ACC112 (cell line): Measurements from ENCODE around the gene CYP26B1.
"Not testable (repeated sequence)": the region's sequence is repeated elsewhere in the genome, so short reads cannot be mapped to it uniquely, and the experiment has no call there.

Experiments used
- H2AFZ ChIP-seq: fragments of 200-600 bp; sonication (generic); one replicate; pipeline ENCODE4 v1.6.0; 2017; ENCODE audit warnings: antibody characterized with exemption, low read length; ENCODE audit not compliant: unreplicated experiment
- H3K27ac ChIP-seq: fragments of 200-600 bp; sonication (generic); 2 replicates; pipeline ENCODE4 v1.5.1; 2014; ENCODE audit warnings: low read depth, mild to moderate bottlenecking, antibody characterized with exemption, low read length, moderate library complexity
- H3K27me3 ChIP-seq: fragments of 200-600 bp; sonication (generic); 2 replicates; pipeline ENCODE4 v1.6.1; 2014; ENCODE audit warnings: mild to moderate bottlenecking, antibody characterized with exemption, low read length, moderate library complexity, mixed read lengths; ENCODE audit not compliant: insufficient read depth
- H3K36me3 ChIP-seq: fragments of 200-600 bp; sonication (generic); 2 replicates; pipeline ENCODE4 v1.6.1; 2016; ENCODE audit warnings: mild to moderate bottlenecking, antibody characterized with exemption, low read length, moderate library complexity, mixed read lengths; ENCODE audit not compliant: insufficient read depth
- H3K4me1 ChIP-seq: fragments of 200-600 bp; sonication (generic); one replicate; pipeline ENCODE4 v1.6.1; 2016; ENCODE audit warnings: low read length, mixed read lengths; ENCODE audit not compliant: insufficient read depth, unreplicated experiment, control insufficient read depth
- H3K4me3 ChIP-seq: fragments of 200-600 bp; sonication (generic); 2 replicates; pipeline ENCODE4 v1.5.1; 2014; ENCODE audit warnings: mild to moderate bottlenecking, low read depth, low read length
- H3K79me2 ChIP-seq: fragments of 200-600 bp; sonication (generic); one replicate; pipeline ENCODE4 v1.6.0; 2016; ENCODE audit warnings: low read length; ENCODE audit not compliant: control insufficient read depth, unreplicated experiment, insufficient read depth

Gene CYP26B1

GRCh38 chr2:72089028-72089427, 58.6 kb downstream of the CYP26B1 start:
- no peaks in the 10 kb centered on the region for H3K4me1 ChIP-seq
- peaks cover 9% of the 10 kb centered on the region for H3K27me3 ChIP-seq
- H3K36me3 ChIP-seq: no peaks in the 10 kb centered on the region
- H3K27ac ChIP-seq: no peak overlapping the region
- no peak overlapping the region for H3K4me3 ChIP-seq
- H2AFZ ChIP-seq: no peak overlapping the region
- H3K79me2 ChIP-seq: no peaks in the 10 kb centered on the region

- H3K4me3 ChIP-seq, H3K27ac ChIP-seq, H3K4me1 ChIP-seq, H3K36me3 ChIP-seq, H2AFZ ChIP-seq, H3K27me3 ChIP-seq, H3K79me2 ChIP-seq: not testable (repeated sequence)
Measured at GRCh38 chr2:72086871-72087633, 60.6 kb downstream of the CYP26B1 start.

- Histone ChIP-seq H3K36me3 (no peaks in the 10 kb centered on the region), H3K79me2 (no peaks in the 10 kb centered on the region), H3K27me3 (peaks cover 9% of the 10 kb centered on the region), H3K4me3 (no peak overlapping the region), H2AFZ (no peak overlapping the region), H3K4me1 (no peaks in the 10 kb centered on the region), H3K27ac (no peak overlapping the region)
Measured at GRCh38 chr2:72085513-72085912, 62.1 kb downstream of the CYP26B1 start.

- Histone ChIP-seq H3K4me3 (no peak overlapping the region), H2AFZ (no peak overlapping the region), H3K36me3 (no peaks in the 10 kb centered on the region), H3K79me2 (no peaks in the 10 kb centered on the region), H3K27ac (no peak overlapping the region), H3K27me3 (peaks cover 9% of the 10 kb centered on the region), H3K4me1 (no peaks in the 10 kb centered on the region)
Measured at GRCh38 chr2:72085036-72085435, 62.6 kb downstream of the CYP26B1 start.

- Histone ChIP-seq H3K4me1 (no peaks in the 10 kb centered on the region), H3K36me3 (no peaks in the 10 kb centered on the region), H3K79me2 (no peaks in the 10 kb centered on the region), H3K27ac (no peak overlapping the region), H3K27me3 (peaks cover 10% of the 10 kb centered on the region), H2AFZ (no peak overlapping the region), H3K4me3 (no peak overlapping the region)
Measured at GRCh38 chr2:72084584-72084976, 63.1 kb downstream of the CYP26B1 start.

GRCh38 chr2:72083751-72084583, 63.7 kb downstream of the CYP26B1 start:
- Histone ChIP-seq H3K27me3 (peaks cover 16% of the 10 kb centered on the region), H3K27ac (no peak overlapping the region), H2AFZ (no peak overlapping the region), H3K36me3 (no peaks in the 10 kb centered on the region), H3K4me3 (no peak overlapping the region), H3K79me2 (no peaks in the 10 kb centered on the region), H3K4me1 (no peaks in the 10 kb centered on the region)

- Histone ChIP-seq H3K4me1 (no peaks in the 10 kb centered on the region), H3K79me2 (no peaks in the 10 kb centered on the region), H2AFZ (no peak overlapping the region), H3K4me3 (no peak overlapping the region), H3K27ac (no peak overlapping the region), H3K36me3 (no peaks in the 10 kb centered on the region), H3K27me3 (peaks cover 12% of the 10 kb centered on the region)
Measured at GRCh38 chr2:72082887-72083286, 64.8 kb downstream of the CYP26B1 start.

GRCh38 chr2:72082021-72082601, 65.6 kb downstream of the CYP26B1 start:
- H3K27ac ChIP-seq: no peak overlapping the region
- H3K4me3 ChIP-seq: no peak overlapping the region
- H3K79me2 ChIP-seq: no peaks in the 10 kb centered on the region
- no peaks in the 10 kb centered on the region for H3K36me3 ChIP-seq
- no peak overlapping the region for H2AFZ ChIP-seq
- no peaks in the 10 kb centered on the region for H3K4me1 ChIP-seq
- H3K27me3 ChIP-seq: peaks cover 16% of the 10 kb centered on the region

- Histone ChIP-seq H3K4me3 (no peak overlapping the region), H3K4me1 (no peaks in the 10 kb centered on the region), H2AFZ (no peak overlapping the region), H3K36me3 (no peaks in the 10 kb centered on the region), H3K27me3 (peaks cover 18% of the 10 kb centered on the region), H3K79me2 (no peaks in the 10 kb centered on the region), H3K27ac (no peak overlapping the region)
Measured at GRCh38 chr2:72081451-72081850, 66.2 kb downstream of the CYP26B1 start.

- no peaks in the 10 kb centered on the region for H3K4me1 ChIP-seq
- no peak overlapping the region for H3K4me3 ChIP-seq
- H3K27me3 ChIP-seq: peaks cover 25% of the 10 kb centered on the region
Measured at GRCh38 chr2:72080286-72081145, 67.1 kb downstream of the CYP26B1 start.

More at GRCh38 chr2:72080286-72081145, 67.1 kb downstream of the CYP26B1 start:
- no peak overlapping the region for H3K27ac ChIP-seq
- no peak overlapping the region for H2AFZ ChIP-seq
- H3K36me3 ChIP-seq: no peaks in the 10 kb centered on the region
- H3K79me2 ChIP-seq: no peaks in the 10 kb centered on the region
